Measurements from ENCODE around the gene GSN. TPM values are rescaled to one million over a fixed set of nuclear protein-coding genes. Genes with fewer than 3 reads are reported as not detected.

Gene GSN
- total RNA-seq, 1 donor from 2014 or later = 84.7 TPM

DNA sequence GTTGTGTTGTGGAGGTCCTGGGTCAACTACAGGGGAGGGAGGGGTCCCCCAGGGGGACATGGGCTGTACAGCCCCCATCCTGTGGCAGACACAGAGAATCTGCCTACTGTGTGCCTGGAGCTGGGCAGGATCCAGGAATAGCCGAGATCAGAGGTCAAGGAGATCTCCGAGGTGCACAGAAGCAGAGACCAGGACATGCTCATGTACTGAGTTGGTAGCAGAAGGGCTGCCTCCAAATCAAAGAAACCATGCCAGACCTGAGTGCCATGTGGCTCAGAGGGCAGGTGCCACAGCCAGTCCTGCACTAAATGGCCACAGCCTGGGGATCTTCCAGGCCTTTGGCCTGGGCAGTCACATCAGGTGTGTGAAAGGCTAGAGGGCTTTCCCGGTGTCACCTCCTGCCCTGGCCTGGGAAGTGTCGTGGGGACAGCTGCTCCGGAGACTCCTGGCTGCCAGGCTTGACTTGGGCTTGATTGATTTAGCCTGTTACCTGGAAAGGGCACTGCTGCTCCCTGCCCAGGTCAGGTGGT lies 27.8 kb downstream of the GSN start:
- TF ChIP-seq, protein P1, sequence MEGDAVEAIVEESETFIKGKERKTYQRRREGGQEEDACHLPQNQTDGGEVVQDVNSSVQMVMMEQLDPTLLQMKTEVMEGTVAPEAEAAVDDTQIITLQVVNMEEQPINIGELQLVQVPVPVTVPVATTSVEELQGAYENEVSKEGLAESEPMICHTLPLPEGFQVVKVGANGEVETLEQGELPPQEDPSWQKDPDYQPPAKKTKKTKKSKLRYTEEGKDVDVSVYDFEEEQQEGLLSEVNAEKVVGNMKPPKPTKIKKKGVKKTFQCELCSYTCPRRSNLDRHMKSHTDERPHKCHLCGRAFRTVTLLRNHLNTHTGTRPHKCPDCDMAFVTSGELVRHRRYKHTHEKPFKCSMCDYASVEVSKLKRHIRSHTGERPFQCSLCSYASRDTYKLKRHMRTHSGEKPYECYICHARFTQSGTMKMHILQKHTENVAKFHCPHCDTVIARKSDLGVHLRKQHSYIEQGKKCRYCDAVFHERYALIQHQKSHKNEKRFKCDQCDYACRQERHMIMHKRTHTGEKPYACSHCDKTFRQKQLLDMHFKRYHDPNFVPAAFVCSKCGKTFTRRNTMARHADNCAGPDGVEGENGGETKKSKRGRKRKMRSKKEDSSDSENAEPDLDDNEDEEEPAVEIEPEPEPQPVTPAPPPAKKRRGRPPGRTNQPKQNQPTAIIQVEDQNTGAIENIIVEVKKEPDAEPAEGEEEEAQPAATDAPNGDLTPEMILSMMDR (conservative IDR thresholded peaks at IDR 0.05) = no peak
- H3K36me3 Mint-ChIP-seq (ENCODE audit: low read depth) = no peaks in the 10 kb centered on the region
- H3K4me1 Mint-ChIP-seq = peaks cover 60% of the 10 kb centered on the region
- DNase-seq (ENCODE audit: low read depth, low spot score) = no peak
- H3K9me3 Mint-ChIP-seq = no peaks in the 10 kb centered on the region
- no peak overlapping the region for H3K27ac Mint-ChIP-seq (ENCODE audit: unreplicated experiment)
- H3K4me3 Mint-ChIP-seq = no peak overlapping the region
- H3K27me3 Mint-ChIP-seq (ENCODE audit: low read depth) = peaks cover 8% of the 10 kb centered on the region

- peaks cover 8% of the 10 kb centered on the region for H3K27me3 Mint-ChIP-seq (ENCODE audit: low read depth)
- no peaks in the 10 kb centered on the region for H3K9me3 Mint-ChIP-seq
- H3K4me1 Mint-ChIP-seq = peaks cover 60% of the 10 kb centered on the region
- TF ChIP-seq, protein P1 (conservative IDR thresholded peaks at IDR 0.05) = no peak
- peak overlapping the region; percentile 27 for H3K4me3 Mint-ChIP-seq
- H3K36me3 Mint-ChIP-seq (ENCODE audit: low read depth) = no peaks in the 10 kb centered on the region
- no peak for DNase-seq (ENCODE audit: low read depth, low spot score)
- H3K27ac Mint-ChIP-seq (ENCODE audit: unreplicated experiment) = no peak overlapping the region
Observed at GRCh38 chr9:121296213-121297127, 28.5 kb downstream of the GSN start.

DNA sequence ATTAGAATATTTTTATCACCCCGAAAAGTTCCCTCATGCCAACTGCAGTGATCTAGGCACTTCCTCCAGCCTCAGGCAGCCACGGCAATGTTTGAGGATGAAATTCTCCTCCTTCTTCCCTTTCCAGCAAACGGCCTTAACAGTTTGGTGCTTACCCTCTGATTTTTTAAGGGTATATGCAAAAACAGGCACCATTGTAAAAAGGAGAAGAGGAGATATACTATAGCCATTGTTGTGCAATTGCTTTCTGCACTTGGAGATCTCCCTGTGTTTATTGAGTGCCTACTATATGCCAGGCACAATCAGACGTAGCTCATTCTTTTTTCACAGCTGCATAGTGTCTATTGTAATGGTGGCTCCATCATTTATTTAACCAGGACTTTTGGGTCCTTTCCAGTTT lies 29.4 kb downstream of the GSN start:
- Mint-ChIP-seq H3K9me3 (no peaks in the 10 kb centered on the region), H3K27me3 (ENCODE audit: low read depth) (peaks cover 8% of the 10 kb centered on the region), H3K36me3 (ENCODE audit: low read depth) (no peaks in the 10 kb centered on the region), H3K4me3 (peak overlapping the region; percentile 16), H3K4me1 (peaks cover 60% of the 10 kb centered on the region), H3K27ac (ENCODE audit: unreplicated experiment) (no peak overlapping the region)
- DNase-seq (ENCODE audit: low read depth, low spot score) = no peak
- TF ChIP-seq, protein P1 (conservative IDR thresholded peaks at IDR 0.05) = no peak

DNA sequence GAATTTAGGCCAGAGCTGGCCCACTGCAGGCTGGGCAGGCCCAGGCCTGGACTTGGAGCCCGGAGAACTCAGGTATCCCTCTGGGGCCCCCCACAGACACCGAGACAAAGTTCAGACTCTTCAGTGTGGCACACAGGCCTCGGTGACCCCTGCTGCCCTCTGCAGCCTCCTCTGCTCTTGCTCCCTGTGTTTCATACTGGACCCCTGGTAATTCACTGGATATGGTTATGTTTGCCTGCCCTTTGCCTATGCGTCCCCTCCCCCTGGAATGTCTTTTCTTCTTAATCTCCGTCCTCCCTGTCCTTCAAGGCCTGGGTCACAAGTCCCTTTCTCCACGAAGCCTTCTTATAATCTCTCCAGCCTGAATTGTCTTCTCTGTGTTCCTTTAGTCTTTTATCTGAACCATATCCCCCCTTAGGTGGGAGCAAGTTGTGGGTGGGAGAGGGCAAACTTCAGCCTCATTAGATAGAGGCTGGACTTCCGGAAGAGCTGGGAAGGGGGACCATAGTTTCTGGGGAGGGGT lies 30.1 kb downstream of the GSN start:
- no peak for DNase-seq (ENCODE audit: low read depth, low spot score)
- H3K4me1 Mint-ChIP-seq = peaks cover 54% of the 10 kb centered on the region
- H3K4me3 Mint-ChIP-seq = peak overlapping the region; percentile 77
- H3K27ac Mint-ChIP-seq (ENCODE audit: unreplicated experiment) = peak overlapping the region; percentile 75
- TF ChIP-seq, protein P1 (conservative IDR thresholded peaks at IDR 0.05) = no peak
- peaks cover 8% of the 10 kb centered on the region for H3K27me3 Mint-ChIP-seq (ENCODE audit: low read depth)
- H3K36me3 Mint-ChIP-seq (ENCODE audit: low read depth) = no peaks in the 10 kb centered on the region
- no peaks in the 10 kb centered on the region for H3K9me3 Mint-ChIP-seq

DNA sequence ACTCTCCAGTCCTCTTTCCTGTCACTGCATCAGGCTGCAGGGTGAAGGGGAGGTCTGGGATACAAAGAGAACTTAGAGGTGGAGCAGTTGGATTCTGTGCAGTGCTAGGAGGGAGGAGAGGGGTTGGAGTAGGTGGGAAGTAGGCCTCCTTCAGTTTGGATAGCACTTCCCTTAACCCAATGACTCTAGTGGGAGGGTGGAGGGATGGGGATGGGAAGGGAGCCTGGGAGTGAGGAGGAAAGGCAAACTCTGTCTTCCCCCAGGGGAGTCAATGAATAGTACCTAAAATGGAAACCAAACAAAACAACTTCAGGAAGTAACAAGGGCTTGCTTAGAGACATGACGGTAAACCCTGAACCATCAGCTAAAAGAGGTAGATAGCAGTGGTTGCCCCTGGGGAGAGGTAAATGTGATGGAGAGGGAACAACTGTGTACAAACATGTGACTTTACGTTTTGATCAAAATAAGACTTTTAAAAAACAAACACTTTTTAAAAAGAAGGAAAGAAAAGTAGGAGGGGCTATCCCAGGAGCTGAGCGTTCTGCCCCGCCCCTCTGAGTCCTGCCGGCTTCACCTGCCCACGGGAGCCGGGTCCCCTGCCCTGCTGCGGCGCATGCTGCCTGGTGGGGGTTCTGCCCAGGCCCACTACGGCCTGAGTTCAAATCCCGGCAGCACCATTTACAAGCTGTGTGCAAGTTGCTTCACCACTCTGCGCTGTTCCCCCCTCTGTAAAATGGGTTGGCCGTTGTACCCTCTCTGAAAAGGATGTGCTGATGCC lies 30.9 kb downstream of the GSN start:
- Mint-ChIP-seq H3K27ac (ENCODE audit: unreplicated experiment) (peak overlapping the region; percentile 73), H3K36me3 (ENCODE audit: low read depth) (no peaks in the 10 kb centered on the region), H3K27me3 (ENCODE audit: low read depth) (peaks cover 8% of the 10 kb centered on the region), H3K9me3 (no peaks in the 10 kb centered on the region), H3K4me1 (peaks cover 49% of the 10 kb centered on the region), H3K4me3 (peak overlapping the region; percentile 77)
- TF ChIP-seq, protein P1 (conservative IDR thresholded peaks at IDR 0.05) = no peak
- DNase-seq (ENCODE audit: low read depth, low spot score) = no peak

Data from neural crest cell (in vitro differentiated cells).